MG63 (cell line): ENCODE data around the gene TEX2. TPM values are rescaled to one million over a fixed set of nuclear protein-coding genes. Genes with fewer than 3 reads are reported as not detected.
"Not testable (repeated sequence)": the region's sequence is repeated elsewhere in the genome, so short reads cannot be mapped to it uniquely, and the experiment has no call there.

Source experiments
- DNase-seq: peaks from one replicate; pipeline ENCODE4 v3.0.0-alpha.2; 2020
- H3K27me3 ChIP-seq: fragments of 250-450 bp; sonication (Bioruptor Pico); 2 replicates; pipeline ENCODE4 v1.5.1; 2020; ENCODE audit warnings: mild to moderate bottlenecking, moderate library complexity
- H3K36me3 ChIP-seq: fragments of 250-450 bp; sonication (Bioruptor Pico); 2 replicates; pipeline ENCODE4 v1.5.1; 2020; ENCODE audit warnings: mild to moderate bottlenecking, moderate library complexity
- H3K4me3 ChIP-seq: fragments of 250-450 bp; sonication (Bioruptor Pico); 2 replicates; pipeline ENCODE4 v1.5.1; 2020; ENCODE audit warnings: mild to moderate bottlenecking, moderate library complexity
- H3K9me3 ChIP-seq: fragments of 250-450 bp; sonication (Bioruptor Pico); 2 replicates; pipeline ENCODE4 v1.5.1; 2020; ENCODE audit warnings: mild to moderate bottlenecking, moderate library complexity
- total RNA-seq: library from RNA; depleted of rRNA; stranded (reverse); fragments of >200 nt; shearing (Covaris generic); gene quantifications from 2 replicates; pipeline ENCODE4 v1.2.3, GENCODE V29; 2014; ENCODE audit warnings: low replicate concordance

The TEX2 gene
- total RNA-seq, 1 experiment from 2014 or later: 17.2 TPM

DNA sequence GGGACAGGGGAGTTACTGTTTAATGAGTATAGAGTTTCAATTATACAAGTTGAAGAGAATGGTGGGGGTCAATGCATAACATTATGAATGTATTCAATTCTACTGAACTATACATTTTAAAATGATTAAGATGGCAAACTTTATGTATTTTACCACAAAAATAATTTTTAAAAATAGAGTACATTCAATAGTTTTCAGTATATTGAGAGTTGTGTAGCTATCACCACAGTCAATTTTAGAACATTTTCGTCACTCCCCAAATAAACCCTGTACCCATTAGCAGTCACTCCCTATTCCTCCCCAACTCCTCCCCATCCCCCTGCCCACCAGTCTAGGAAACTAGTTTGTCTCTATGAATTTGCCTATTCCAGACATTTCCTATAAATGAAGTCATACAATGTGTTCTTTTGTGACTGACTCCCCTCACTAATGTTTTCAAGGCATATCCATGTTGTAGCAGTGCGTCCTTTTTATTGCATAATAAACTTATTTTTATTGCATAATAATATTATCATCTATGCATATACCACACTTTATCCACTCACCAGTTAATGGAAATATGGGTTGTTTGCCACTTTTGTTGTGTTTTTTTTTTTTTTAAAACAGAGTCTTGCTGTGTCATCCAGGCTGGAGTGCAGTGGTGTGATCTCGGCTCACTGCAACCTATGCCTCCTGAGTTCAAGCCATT lies 80.6 kb downstream of the TEX2 start:
- Histone ChIP-seq H3K36me3 (no peaks in the 10 kb centered on the region; the same call in 1 of the 2 replicates), H3K9me3 (no peaks in the 10 kb centered on the region), H3K27me3 (no peaks in the 10 kb centered on the region), H3K4me3 (no peak overlapping the region)
- no peak for DNase-seq

DNA sequence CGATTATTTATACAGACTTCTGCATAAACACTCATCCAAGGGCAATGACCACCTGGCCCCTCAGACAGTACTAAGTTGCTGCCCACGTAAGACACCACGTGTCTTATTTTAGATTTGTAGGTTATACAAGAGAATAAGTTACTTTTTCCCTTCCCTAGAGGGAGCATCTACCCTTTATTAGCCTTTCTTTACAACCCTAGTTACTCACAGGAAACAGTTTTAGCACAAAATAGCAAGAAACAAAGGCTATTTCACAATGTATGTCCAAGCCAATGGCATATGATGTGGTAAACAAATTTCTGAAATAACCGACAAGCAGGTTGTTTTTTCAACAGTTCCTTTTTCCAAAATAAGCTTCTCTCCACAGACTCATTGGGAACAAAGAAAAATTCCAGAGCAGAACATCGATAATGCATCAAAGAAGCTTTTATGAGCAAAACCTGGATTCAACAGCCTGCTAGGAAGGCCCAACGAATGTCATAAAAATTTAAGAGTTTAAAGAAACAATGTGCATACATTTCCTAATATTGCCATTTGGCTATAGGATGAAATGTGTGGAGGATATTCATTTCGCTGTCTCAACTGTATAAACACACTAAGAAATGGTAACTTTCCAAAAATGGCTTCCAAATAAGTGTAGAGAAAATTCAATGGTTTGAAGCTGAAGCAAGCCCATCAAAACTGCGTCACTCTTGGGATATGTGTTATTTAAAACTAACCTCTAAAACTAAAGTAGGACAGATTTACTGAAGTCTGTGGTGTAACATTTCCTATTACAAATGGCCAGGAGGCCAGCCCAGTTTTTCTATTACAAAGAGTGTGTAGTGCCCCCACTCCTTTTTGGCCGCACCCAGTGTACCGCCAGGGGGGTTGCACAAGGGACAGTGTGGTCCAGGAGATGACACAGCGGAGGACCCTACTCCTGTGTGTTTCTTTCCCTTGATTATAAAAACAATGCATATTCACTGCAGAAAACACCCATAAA lies 82.7 kb downstream of the TEX2 start:
- no peaks in the 10 kb centered on the region; the same call in 1 of the 2 replicates for H3K36me3 ChIP-seq
- H3K9me3 ChIP-seq: no peaks in the 10 kb centered on the region
- DNase-seq: no peak
- no peaks in the 10 kb centered on the region for H3K27me3 ChIP-seq
- no peak overlapping the region for H3K4me3 ChIP-seq

DNA sequence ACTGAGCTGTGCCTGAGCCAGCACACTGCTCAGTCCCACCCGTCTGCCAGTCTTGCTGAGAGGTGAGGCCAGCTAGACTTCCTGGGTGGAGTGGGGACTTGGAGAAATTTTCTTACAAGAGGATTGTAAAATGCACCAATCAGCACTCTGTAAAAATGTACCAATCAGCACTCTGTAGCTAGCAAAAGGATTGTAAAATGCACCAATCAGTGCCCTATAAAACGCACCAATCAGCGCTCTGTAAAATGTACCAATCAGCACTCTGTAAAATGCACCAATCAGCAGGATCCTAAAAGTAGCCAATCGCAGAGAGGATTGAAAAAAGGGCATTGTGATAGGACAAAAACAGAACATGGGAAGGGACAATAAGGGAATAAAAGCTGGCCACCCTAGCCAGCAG lies 84.0 kb downstream of the TEX2 start:
- H3K9me3 ChIP-seq, H3K27me3 ChIP-seq, H3K4me3 ChIP-seq, DNase-seq, H3K36me3 ChIP-seq: not testable (repeated sequence)

DNA sequence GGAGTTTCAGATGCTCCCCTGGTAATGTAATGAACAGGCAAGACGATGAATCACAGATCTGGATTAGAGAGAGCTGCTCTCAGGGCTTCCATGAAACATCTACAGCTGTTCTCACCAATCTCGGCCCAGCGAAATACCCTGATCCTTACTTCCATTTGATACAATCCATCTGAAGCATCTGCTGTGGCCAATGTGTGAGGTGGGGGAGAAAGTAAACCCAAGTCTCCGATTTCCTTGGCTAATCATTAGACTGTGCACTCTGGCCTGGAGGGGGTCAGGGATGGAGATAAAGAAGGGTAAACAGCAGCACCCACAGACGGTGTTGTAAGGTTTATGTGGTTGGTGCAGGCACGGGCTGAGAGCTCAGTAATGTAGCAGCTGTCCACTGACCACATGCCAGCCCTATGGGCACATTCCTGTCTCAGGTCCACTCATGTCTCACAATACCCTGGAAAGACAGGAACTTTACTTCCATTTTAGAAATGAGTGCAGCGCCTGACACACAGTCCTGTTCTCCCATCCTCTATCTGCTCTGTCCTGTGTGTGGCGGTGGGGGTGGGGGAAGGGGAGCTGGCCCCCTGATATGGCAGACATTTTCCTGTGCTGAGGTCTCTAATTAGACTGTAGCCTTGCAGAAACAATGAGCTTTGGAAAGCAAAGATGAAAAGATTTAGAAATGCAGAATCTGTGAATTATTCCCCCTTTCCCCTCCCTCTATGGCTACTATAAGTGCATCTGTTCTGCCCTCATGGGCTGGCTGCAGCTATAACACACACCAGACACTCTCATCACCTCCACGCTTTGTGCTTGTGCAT lies 84.8 kb downstream of the TEX2 start:
- no peaks in the 10 kb centered on the region for H3K9me3 ChIP-seq
- H3K4me3 ChIP-seq: no peak overlapping the region
- no peaks in the 10 kb centered on the region; the same call in 1 of the 2 replicates for H3K36me3 ChIP-seq
- no peaks in the 10 kb centered on the region for H3K27me3 ChIP-seq
- DNase-seq: no peak

DNA sequence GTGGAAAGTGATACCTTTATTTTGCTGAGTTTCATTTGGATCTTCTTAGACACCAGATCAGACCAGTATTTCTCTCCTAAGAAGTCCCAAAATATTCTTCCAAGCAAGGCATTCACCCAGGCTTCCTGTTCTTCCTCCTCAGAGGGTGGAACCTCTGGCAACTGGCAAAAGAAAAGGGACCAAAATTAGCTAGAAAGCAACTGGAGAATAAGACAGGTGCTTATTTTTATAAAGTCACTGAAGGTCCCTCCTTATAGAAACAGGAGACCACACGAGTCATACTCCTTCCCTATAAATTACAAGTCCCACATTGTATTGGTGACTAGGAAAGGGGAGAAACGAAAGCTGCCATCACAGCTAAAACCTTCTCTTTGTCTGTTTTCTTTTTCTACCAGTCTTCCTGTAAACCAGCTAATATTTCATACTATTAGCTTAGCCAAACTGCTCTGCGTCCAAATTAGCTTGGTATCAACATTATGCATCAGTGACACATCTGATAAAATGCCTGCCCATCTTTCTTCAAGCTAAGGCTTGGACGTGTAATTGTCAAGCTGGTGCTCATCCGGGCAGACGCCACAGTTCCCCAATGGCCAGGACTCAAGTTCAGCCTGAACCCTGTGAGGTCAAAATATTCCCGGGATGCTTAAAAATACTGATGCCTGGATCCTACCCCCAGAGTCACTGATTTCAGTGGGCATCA lies 85.6 kb downstream of the TEX2 start:
- H3K27me3 ChIP-seq: no peaks in the 10 kb centered on the region
- no peaks in the 10 kb centered on the region; the same call in 1 of the 2 replicates for H3K36me3 ChIP-seq
- no peak overlapping the region for H3K4me3 ChIP-seq
- H3K9me3 ChIP-seq: no peaks in the 10 kb centered on the region
- no peak for DNase-seq

DNA sequence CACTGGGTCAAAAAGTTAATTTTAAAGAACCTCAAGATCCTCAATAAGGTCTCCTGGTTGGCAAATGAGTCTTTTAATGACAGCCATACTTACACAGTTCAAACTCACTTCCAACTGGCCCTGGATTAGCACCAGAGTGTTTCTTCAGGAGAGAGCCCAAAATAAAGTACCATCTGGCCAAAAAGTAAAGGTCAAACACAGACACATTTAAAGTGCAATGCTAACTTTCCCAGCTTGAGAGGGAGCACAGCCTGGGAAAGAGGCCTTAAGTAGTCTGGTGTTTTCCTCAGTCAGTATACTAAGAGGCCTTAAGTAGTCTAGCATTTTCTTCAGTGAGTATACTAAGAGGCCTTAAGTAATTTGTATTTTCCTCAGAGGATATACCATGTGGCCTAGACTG lies 86.5 kb downstream of the TEX2 start:
- no peak overlapping the region for H3K4me3 ChIP-seq
- H3K27me3 ChIP-seq: no peaks in the 10 kb centered on the region
- H3K9me3 ChIP-seq: no peaks in the 10 kb centered on the region
- H3K36me3 ChIP-seq: no peaks in the 10 kb centered on the region; the same call in 1 of the 2 replicates
- no peak for DNase-seq

DNA sequence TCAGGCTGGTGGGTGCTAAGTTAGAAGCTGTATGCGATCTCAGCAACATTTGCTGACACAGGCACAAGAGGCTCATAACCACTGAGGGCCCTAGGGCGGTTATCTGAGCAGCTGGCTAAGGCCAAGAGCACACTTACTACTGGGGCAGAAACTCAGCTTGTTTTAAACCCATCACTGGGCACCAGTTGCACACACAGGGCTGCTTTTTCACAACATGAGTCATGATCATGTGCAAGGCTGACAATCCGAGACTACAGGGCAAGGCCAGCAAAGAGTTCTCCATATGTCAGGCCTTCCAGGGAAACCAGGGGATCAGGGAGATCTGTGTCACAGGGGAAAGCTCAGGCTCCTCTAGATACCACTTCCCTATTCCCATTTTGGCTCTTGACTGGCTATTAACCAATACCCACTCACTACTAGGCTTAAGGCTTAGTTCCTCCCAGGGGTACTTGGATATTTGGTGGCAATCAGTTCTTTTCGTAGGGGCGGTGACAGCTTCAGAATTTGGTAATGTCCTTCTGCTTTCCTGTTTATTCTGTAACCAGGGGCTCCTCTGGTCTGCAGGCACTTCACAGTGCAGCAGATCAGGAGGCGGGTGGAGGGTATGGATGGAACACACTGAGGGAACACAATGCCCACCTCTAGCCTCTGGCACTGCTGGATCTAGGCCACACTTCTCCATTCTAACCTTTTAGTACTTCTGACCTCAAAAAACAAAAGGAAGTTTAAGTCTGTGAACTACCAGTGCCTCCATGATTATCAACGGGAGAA lies 88.2 kb downstream of the TEX2 start:
- Histone ChIP-seq H3K4me3 (no peak overlapping the region), H3K27me3 (no peaks in the 10 kb centered on the region), H3K9me3 (no peaks in the 10 kb centered on the region), H3K36me3 (peaks cover 5% of the 10 kb centered on the region)
- no peak for DNase-seq

DNA sequence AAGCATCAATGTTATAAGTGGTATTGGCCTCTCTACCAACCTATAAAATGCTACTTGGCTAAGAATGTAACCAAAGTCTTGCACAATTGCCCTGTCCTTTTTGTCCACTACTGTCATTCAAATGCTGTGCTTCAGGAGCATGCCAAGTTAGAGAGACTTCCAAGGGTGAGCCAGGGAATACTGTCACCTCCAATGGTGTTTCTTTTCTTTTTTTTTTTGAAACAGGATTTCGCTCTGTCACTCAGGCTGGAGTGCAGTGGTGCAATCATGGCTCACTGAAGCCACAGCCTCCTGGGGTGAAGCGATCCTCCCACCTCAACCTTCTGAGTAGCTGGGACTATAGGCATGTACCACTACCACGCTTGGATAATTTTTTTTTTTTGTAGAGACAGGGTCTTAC lies 89.4 kb downstream of the TEX2 start:
- peaks cover 5% of the 10 kb centered on the region for H3K36me3 ChIP-seq

DNA sequence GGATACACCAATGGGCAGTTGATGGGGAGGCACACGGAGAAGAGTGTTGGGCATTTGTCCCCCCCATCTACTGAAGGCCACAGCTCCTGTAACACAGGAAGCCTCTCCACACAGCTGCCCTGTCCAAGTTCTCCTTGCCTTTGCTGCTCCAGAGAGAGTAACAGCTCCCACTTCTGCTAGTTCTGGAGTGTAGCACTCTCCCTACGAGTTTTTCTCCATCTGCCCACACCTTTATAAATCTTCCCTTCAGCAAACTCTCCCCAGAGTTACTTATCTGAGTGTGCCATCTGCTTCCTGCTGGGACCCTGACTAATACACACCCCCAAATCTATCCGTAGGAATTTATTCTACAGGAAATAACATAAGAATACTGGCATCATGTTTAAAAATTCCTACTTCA lies 90.5 kb downstream of the TEX2 start:
- no peaks in the 10 kb centered on the region for H3K27me3 ChIP-seq
- no peak for DNase-seq
- no peak overlapping the region for H3K4me3 ChIP-seq
- no peaks in the 10 kb centered on the region for H3K9me3 ChIP-seq
- peaks cover 5% of the 10 kb centered on the region for H3K36me3 ChIP-seq

More for the DNA sequence above, 89.4 kb downstream of the TEX2 start:
- no peaks in the 10 kb centered on the region for H3K27me3 ChIP-seq
- no peak overlapping the region for H3K4me3 ChIP-seq
- H3K9me3 ChIP-seq: no peaks in the 10 kb centered on the region
- DNase-seq: no peak

DNA sequence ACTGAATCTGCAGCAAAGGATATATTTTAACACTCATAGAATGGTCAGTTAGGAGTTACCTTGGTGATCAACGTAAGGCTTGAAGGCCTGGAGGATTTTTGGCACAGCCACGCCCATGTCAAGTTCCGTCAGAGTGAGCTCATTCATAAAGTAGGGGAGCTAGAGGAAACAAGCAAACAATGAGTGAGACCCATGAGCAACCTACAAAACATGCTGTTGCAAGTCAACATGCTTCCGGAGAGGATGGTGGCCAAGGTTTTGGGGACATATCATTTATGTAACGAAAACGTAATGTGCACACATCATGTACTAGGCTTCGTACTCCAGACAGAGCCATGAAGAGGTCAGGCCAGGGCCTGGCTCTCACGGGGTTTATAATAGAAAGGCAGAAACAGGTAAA lies 92.0 kb downstream of the TEX2 start:
- Histone ChIP-seq H3K36me3 (peaks cover 5% of the 10 kb centered on the region), H3K27me3 (no peaks in the 10 kb centered on the region), H3K9me3 (no peaks in the 10 kb centered on the region), H3K4me3 (no peak overlapping the region)
- no peak for DNase-seq

DNA sequence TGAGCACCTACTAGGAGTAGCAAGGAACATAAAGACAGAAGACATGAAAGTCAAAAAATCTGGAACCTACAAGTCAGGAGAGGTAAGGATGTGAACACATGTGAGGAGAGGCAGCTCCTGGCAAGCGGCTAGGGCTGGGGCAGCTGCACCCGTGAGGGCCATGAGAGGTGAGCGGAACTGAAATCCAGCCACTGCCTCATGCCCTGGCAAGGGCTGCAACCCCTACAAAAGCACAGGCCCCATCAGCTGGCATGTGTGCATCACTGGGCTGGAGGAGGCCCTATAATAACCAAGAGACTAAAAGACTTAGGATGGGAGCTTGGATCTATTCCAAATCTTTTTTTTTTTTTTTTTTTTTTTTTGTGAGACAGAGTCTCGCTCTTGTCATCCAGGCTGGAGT lies 92.8 kb downstream of the TEX2 start:
- no peaks in the 10 kb centered on the region for H3K9me3 ChIP-seq
- H3K36me3 ChIP-seq: peaks cover 5% of the 10 kb centered on the region
- no peak overlapping the region for H3K4me3 ChIP-seq
- no peak for DNase-seq
- H3K27me3 ChIP-seq: no peaks in the 10 kb centered on the region

DNA sequence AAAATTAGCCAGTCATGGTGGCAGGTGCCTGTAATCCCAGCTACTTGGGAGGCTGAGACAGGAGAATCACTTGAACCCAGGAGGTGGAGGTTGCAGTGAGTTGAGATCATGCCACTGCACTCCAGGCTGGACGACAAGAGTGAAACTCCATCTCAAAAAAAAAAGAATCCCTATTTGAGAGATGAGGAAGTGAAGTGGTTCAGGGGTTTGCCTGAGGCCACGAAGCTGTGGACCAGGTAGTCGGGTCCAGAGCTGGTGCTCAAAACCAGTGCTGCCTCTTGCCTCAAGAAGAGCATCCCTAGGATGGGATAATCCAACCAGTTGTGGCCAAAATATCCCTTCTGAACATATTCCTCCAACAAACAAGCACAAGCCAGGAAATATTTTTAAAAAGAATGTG lies 95.4 kb downstream of the TEX2 start:
- H3K4me3 ChIP-seq, DNase-seq, H3K9me3 ChIP-seq, H3K27me3 ChIP-seq, H3K36me3 ChIP-seq: not testable (repeated sequence)

DNA sequence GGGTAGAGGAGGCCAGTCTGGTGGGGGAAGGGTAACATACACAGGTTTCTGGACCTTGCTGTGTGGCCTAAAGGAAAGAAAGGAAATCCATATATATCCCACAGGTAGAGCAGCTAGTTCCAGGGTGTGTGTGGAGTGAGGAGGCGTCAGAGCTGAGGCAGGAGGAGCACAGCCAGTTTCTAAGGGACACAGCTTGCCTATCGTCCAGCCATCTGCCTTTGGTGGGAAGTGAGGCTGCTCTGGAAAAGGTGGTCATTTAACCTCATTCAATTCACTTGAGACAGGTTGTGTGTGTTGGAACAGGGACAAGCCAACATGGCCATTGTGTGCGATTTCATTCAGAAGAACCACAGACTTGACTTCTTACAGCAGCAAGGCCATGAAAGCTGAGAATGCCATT lies 96.2 kb downstream of the TEX2 start:
- no peak for DNase-seq
- Histone ChIP-seq H3K9me3 (no peaks in the 10 kb centered on the region), H3K36me3 (peaks cover 5% of the 10 kb centered on the region), H3K4me3 (no peak overlapping the region), H3K27me3 (no peaks in the 10 kb centered on the region)

DNA sequence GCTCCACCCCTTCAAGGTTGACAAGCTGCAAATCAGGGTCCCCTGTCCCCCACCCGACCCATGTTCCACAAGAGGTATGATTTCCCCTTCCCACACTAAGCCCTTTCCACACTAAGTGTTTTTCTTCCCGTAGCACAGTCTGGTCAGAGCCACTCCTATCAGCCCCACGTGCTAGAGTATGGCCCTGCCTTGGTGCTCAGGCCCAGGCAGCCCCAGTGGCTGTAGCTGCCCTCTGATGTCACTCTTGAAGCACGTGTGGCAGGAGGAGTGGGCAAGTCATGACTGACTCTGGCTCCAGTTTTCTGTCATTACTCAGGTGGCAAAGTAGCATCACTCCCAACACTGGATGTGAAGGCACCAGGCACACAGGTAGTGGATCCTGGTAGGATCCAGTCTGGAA lies 97.7 kb downstream of the TEX2 start:
- Histone ChIP-seq H3K36me3 (no peaks in the 10 kb centered on the region; the same call in 1 of the 2 replicates), H3K9me3 (no peaks in the 10 kb centered on the region), H3K4me3 (no peak overlapping the region), H3K27me3 (no peaks in the 10 kb centered on the region)
- DNase-seq: no peak

DNA sequence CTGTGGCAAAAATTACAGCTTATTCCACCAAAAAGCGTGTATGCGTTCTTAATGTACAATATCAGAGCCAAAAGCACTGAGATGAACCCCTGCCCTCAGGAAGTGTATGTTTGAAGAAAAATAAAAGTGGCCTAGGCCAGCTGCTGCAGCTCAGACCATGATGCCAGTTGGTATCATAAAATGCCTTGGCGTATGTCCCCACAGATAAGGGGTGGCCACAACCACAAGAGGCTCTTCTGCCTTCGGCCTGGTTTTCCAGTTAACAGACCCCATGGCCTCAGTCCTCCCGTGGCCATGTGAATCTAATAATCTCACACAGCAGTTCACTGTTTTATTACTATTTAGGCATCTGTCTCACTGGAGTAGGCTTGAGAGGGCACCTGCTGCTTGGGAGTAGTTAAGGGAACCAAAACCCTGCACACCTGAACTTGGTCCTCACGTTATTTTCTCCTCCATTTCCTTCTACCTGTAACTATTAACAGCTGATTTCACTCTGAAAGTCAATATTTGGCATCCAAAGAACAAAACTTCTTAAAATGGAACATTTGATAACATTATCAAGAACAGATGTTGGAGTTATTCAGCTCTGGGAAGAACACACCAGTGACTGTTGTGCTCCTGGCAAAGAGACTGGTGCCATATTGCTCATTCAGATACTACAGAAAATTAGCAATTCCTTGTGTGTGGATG lies 98.3 kb downstream of the TEX2 start:
- DNase-seq: no peak
- Histone ChIP-seq H3K9me3 (no peaks in the 10 kb centered on the region), H3K4me3 (no peak overlapping the region), H3K27me3 (no peaks in the 10 kb centered on the region), H3K36me3 (no peaks in the 10 kb centered on the region; the same call in 1 of the 2 replicates)
